Measurements from ENCODE around the gene UQCRC1.

The UQCRC1 gene

GRCh38 chr3:48591886-48592518 lies 17.4 kb downstream of the UQCRC1 start:
- peaks cover 0 to 4% of the 10 kb centered on the region in 2 experiments; a peak in 1 of 3 replicates for H3K36me3 ChIP-seq (ENCODE audit: control insufficient read depth in 2 of 2, insufficient read depth in 1 of 2, low read length in 2 of 2)
- H3K9me3 ChIP-seq (ENCODE audit: control insufficient read depth, insufficient read depth, low read depth, low read length) = no peaks in the 10 kb centered on the region
- POLR2A ChIA-PET = no interaction called here
- H3K27ac ChIP-seq (ENCODE audit: extremely low read depth, low read depth, low read length) = no peak overlapping the region
- TF ChIP-seq ZFP69B (tag by site-specific recombination; IDR thresholded peaks at IDR 0.05) (peak; percentile 63), ZNF2 (tag by site-specific recombination; IDR thresholded peaks at IDR 0.05) (no peak)
- TF ChIP-seq, protein P1, sequence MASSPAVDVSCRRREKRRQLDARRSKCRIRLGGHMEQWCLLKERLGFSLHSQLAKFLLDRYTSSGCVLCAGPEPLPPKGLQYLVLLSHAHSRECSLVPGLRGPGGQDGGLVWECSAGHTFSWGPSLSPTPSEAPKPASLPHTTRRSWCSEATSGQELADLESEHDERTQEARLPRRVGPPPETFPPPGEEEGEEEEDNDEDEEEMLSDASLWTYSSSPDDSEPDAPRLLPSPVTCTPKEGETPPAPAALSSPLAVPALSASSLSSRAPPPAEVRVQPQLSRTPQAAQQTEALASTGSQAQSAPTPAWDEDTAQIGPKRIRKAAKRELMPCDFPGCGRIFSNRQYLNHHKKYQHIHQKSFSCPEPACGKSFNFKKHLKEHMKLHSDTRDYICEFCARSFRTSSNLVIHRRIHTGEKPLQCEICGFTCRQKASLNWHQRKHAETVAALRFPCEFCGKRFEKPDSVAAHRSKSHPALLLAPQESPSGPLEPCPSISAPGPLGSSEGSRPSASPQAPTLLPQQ (tag by site-specific recombination; IDR thresholded peaks at IDR 0.05) = peak; percentile 47; the same call in 1 of the 2 replicates
- CTCF ChIA-PET = no interaction called here
- no peaks in the 10 kb centered on the region for H3K4me1 ChIP-seq (ENCODE audit: control insufficient read depth, insufficient read depth, low read length)
- no peak overlapping the region for H3K4me3 ChIP-seq (ENCODE audit: low read depth, low read length)

GRCh38 chr3:48591436-48591835 lies 18.0 kb downstream of the UQCRC1 start:
- H3K36me3 ChIP-seq (ENCODE audit: control insufficient read depth in 2 of 2, insufficient read depth in 1 of 2, low read length in 2 of 2) = peaks cover 0 to 1% of the 10 kb centered on the region in 2 experiments; a peak in 1 of 3 replicates
- no peaks in the 10 kb centered on the region for H3K9me3 ChIP-seq (ENCODE audit: control insufficient read depth, insufficient read depth, low read depth, low read length)
- H3K4me3 ChIP-seq (ENCODE audit: low read depth, low read length) = no peak overlapping the region
- ChIA-PET POLR2A (no interaction called here), CTCF (no interaction called here)
- no peaks in the 10 kb centered on the region for H3K4me1 ChIP-seq (ENCODE audit: control insufficient read depth, insufficient read depth, low read length)
- no peak overlapping the region for H3K27ac ChIP-seq (ENCODE audit: extremely low read depth, low read depth, low read length)
- TF ChIP-seq ZNF548 (tag by site-specific recombination; IDR thresholded peaks at IDR 0.05) (no peak), KLF8 (tag by site-specific recombination; IDR thresholded peaks at IDR 0.05) (no peak), TSHZ1 (tag by site-specific recombination; IDR thresholded peaks at IDR 0.05; ENCODE audit: borderline replicate concordance) (no peak), ZNF707 (tag by site-specific recombination; IDR thresholded peaks at IDR 0.05) (no peak), PRDM1 (tag by site-specific recombination; IDR thresholded peaks at IDR 0.05) (no peak), HOXA7 (CRISPR knock-in tag; IDR thresholded peaks at IDR 0.05; ENCODE audit: borderline replicate concordance) (no peak), ZNF664 (tag by site-specific recombination; IDR thresholded peaks at IDR 0.05) (no peak), ZNF624 (tag by site-specific recombination; IDR thresholded peaks at IDR 0.05) (no peak), PBX3 (CRISPR knock-in tag; IDR thresholded peaks at IDR 0.05) (no peak), IKZF3 (tag by site-specific recombination; IDR thresholded peaks at IDR 0.05) (no peak), ZNF398 (tag by site-specific recombination; IDR thresholded peaks at IDR 0.05) (no peak), ZNF416 (tag by site-specific recombination; IDR thresholded peaks at IDR 0.05) (no peak)
- TF ChIP-seq, protein P2, sequence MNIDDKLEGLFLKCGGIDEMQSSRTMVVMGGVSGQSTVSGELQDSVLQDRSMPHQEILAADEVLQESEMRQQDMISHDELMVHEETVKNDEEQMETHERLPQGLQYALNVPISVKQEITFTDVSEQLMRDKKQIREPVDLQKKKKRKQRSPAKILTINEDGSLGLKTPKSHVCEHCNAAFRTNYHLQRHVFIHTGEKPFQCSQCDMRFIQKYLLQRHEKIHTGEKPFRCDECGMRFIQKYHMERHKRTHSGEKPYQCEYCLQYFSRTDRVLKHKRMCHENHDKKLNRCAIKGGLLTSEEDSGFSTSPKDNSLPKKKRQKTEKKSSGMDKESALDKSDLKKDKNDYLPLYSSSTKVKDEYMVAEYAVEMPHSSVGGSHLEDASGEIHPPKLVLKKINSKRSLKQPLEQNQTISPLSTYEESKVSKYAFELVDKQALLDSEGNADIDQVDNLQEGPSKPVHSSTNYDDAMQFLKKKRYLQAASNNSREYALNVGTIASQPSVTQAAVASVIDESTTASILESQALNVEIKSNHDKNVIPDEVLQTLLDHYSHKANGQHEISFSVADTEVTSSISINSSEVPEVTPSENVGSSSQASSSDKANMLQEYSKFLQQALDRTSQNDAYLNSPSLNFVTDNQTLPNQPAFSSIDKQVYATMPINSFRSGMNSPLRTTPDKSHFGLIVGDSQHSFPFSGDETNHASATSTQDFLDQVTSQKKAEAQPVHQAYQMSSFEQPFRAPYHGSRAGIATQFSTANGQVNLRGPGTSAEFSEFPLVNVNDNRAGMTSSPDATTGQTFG (tag by site-specific recombination; IDR thresholded peaks at IDR 0.05; ENCODE audit: borderline replicate concordance) = no peak
- TF ChIP-seq, protein P3, sequence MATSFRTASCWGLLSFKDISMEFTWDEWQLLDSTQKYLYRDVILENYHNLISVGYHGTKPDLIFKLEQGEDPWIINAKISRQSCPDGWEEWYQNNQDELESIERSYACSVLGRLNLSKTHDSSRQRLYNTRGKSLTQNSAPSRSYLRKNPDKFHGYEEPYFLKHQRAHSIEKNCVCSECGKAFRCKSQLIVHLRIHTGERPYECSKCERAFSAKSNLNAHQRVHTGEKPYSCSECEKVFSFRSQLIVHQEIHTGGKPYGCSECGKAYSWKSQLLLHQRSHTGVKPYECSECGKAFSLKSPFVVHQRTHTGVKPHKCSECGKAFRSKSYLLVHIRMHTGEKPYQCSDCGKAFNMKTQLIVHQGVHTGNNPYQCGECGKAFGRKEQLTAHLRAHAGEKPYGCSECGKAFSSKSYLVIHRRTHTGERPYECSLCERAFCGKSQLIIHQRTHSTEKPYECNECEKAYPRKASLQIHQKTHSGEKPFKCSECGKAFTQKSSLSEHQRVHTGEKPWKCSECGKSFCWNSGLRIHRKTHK (tag by site-specific recombination; IDR thresholded peaks at IDR 0.05) = no peak
- TF ChIP-seq, protein P4, sequence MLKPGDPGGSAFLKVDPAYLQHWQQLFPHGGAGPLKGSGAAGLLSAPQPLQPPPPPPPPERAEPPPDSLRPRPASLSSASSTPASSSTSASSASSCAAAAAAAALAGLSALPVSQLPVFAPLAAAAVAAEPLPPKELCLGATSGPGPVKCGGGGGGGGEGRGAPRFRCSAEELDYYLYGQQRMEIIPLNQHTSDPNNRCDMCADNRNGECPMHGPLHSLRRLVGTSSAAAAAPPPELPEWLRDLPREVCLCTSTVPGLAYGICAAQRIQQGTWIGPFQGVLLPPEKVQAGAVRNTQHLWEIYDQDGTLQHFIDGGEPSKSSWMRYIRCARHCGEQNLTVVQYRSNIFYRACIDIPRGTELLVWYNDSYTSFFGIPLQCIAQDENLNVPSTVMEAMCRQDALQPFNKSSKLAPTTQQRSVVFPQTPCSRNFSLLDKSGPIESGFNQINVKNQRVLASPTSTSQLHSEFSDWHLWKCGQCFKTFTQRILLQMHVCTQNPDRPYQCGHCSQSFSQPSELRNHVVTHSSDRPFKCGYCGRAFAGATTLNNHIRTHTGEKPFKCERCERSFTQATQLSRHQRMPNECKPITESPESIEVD (tag by site-specific recombination; IDR thresholded peaks at IDR 0.05) = no peak
- TF ChIP-seq, protein P1 (tag by site-specific recombination; IDR thresholded peaks at IDR 0.05) = no peak
